K562 (cell line): Measurements from ENCODE around the gene DDX39A. TPM values are rescaled to one million over a fixed set of nuclear protein-coding genes. Genes with fewer than 3 reads are reported as not detected.

ENCODE experiments used
- BRCA1 ChIP-seq, 2 experiments: fragments of 450-650 bp in 1 of 2; sonication (generic) in 1 of 2; formaldehyde crosslinking in 1 of 2; IDR thresholded peaks; 2 replicates each; pipeline versions ENCODE4 v1.5.0 to v1.6.1; 2017 to 2020; ENCODE audit warnings: mild to moderate bottlenecking in 1 of 2, missing genetic modification reagents in 1 of 2
- CEBPB ChIP-seq: fragments of 450-650 bp; IDR thresholded peaks from 2 replicates; pipeline ENCODE4 v1.6.1; 2016; ENCODE audit warnings: missing genetic modification characterization, missing compliant biosample characterization
- GTF2B ChIP-seq: IDR thresholded peaks from 2 replicates; pipeline ENCODE4 v1.6.1; 2011; ENCODE audit not compliant: insufficient read length; ENCODE audit errors: extremely low read depth
- OTX1 ChIP-seq: fragments of 450-650 bp; formaldehyde crosslinking; IDR thresholded peaks from 2 replicates; pipeline ENCODE4 v1.4.0; 2022; ENCODE audit warnings: mild to moderate bottlenecking
- PHF8 ChIP-seq: fragments of 200-600 bp; sonication (generic); IDR thresholded peaks from 2 replicates; pipeline ENCODE4 v1.6.1; 2012; ENCODE audit warnings: mixed run types, mild to moderate bottlenecking, inconsistent platforms, low read length, moderate library complexity, borderline replicate concordance
- SIX5 ChIP-seq, 2 experiments: IDR thresholded peaks; 2 replicates each; pipeline ENCODE4 v1.6.1; 2011; ENCODE audit warnings: low read length in 2 of 2, borderline replicate concordance in 1 of 2, low read depth in 1 of 2, mild to moderate bottlenecking in 1 of 2, moderate library complexity in 1 of 2; ENCODE audit not compliant: insufficient read depth in 1 of 2
- SRF ChIP-seq, 2 experiments: fragments of 250-450, 450-650 bp in 1 of 2; sonication (Bioruptor Pico) in 1 of 2; sonication (generic) in 1 of 2; formaldehyde crosslinking; IDR thresholded peaks; 2 replicates each; pipeline versions ENCODE4 v1.5.0 to v1.5.1; 2020 to 2022; ENCODE audit warnings: mild to moderate bottlenecking in 1 of 2, missing genetic modification reagents in 1 of 2
- TARDBP ChIP-seq: fragments of 450-650 bp; IDR thresholded peaks from 2 replicates; pipeline ENCODE4 v1.6.1; 2016
- TCF3 ChIP-seq: sonication (generic); formaldehyde crosslinking; IDR thresholded peaks from 2 replicates; pipeline ENCODE4 v1.4.0; 2020; ENCODE audit warnings: mild to moderate bottlenecking, missing genetic modification reagents
- ZNF143 ChIP-seq: sonication (generic); formaldehyde crosslinking; IDR thresholded peaks from 2 replicates; pipeline ENCODE4 v1.9.0; 2022; ENCODE audit warnings: mild to moderate bottlenecking, missing genetic modification reagents
- ZNF717 ChIP-seq: fragments of 250-450 bp; sonication (Bioruptor Pico); IDR thresholded peaks from 2 replicates; pipeline ENCODE4 v1.5.0; 2021
- ZNF785 ChIP-seq: fragments of 250-450 bp; sonication (Bioruptor Pico); IDR thresholded peaks from 2 replicates; pipeline ENCODE4 v1.4.0; 2020; ENCODE audit warnings: mild to moderate bottlenecking
- polyA plus RNA-seq, 8 experiments: library from polyadenylated mRNA; depleted of rRNA in 4 of 8; stranded (reverse) in 5 of 8; unstranded in 3 of 8; fragments of >200 nt; fragmentation: Nextera tagmentation in 2 of 8; fragmentation: Illumina TruSeq in 1 of 8; extraction: Ambion mirVana in 2 of 8; extraction: Trizol in 1 of 8; gene quantifications; 2 replicates each; pipeline versions ENCODE4 v1.2.1 to v1.2.3, GENCODE V29; 2011 to 2014; ENCODE audit warnings: inconsistent platforms in 1 of 8, missing spikeins in 1 of 8
- total RNA-seq, 7 experiments: library from RNA; depleted of rRNA in 6 of 7; stranded (reverse); fragments of >200 nt in 6 of 7; fragmentation: Illumina TruSeq in 2 of 7; extraction: Trizol in 2 of 7; gene quantifications; 2 replicates each; pipeline versions ENCODE4 v1.2.1 to v1.2.3, GENCODE V29; 2011 to 2021; ENCODE audit warnings: low replicate concordance in 1 of 7
- TF ChIP-seq, protein P1 (sequence below): fragments of 250-450 bp; sonication (Bioruptor Pico); IDR thresholded peaks from 2 replicates; pipeline ENCODE4 v1.9.0; 2021; ENCODE audit warnings: mild to moderate bottlenecking, inconsistent platforms
- TF ChIP-seq, protein P2 (sequence below): fragments of 450-650 bp; formaldehyde crosslinking; IDR thresholded peaks from 2 replicates; pipeline ENCODE4 v1.4.0; 2020; ENCODE audit warnings: mild to moderate bottlenecking, mixed read lengths
- TF ChIP-seq, protein P3 (sequence below): sonication (generic); formaldehyde crosslinking; IDR thresholded peaks from 2 replicates; pipeline ENCODE4 v1.8.0; 2022; ENCODE audit warnings: missing genetic modification reagents, mild to moderate bottlenecking, borderline replicate concordance
- TF ChIP-seq, protein P4 (sequence below): sonication (generic); formaldehyde crosslinking; IDR thresholded peaks from 2 replicates; pipeline ENCODE4 v1.8.0; 2023; ENCODE audit warnings: missing genetic modification reagents, mild to moderate bottlenecking, borderline replicate concordance

The DDX39A gene
- total and polyA plus RNA-seq, 9 of the 15 experiments (the other 6 are each of a cell fraction or from before 2014, with no cell fraction given) = 90.3 to 250 (median 188) TPM

DNA sequence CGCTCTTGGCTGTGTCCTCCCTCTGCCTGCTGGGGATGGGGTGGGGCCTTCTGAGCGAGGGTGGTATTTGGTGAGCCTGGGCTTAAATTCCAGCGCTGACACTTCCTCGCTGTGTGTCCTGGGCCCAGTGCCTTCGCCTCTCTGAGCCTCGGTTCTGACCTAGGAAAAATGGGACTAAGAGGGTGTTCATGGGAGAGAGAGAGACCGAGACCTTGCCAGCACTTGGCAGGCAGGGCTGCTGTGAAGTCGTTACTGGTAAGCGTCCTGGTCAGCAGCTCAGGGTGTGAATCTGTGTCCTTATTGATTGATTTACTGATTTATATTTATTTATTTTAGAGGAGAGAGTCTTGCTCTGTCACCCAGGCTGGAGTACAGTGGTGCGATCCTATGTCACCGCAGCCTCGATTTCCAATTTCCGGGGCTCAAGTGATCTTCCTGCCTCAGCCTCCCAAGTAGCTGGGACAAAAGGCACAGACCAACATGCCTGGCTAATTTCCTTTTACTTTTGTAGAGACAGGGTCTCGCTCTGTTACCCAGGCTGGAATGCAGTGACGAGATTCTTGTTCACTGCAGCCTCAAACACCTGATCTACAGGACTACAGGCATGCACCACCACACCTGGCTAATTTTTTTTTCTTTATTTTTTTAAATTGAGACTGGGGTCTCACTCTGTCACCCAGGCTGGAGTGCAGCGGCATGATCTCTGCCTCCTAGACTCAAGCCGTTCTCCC, 16.3 kb upstream of the DDX39A start (continued):
- TF ChIP-seq, protein P1, sequence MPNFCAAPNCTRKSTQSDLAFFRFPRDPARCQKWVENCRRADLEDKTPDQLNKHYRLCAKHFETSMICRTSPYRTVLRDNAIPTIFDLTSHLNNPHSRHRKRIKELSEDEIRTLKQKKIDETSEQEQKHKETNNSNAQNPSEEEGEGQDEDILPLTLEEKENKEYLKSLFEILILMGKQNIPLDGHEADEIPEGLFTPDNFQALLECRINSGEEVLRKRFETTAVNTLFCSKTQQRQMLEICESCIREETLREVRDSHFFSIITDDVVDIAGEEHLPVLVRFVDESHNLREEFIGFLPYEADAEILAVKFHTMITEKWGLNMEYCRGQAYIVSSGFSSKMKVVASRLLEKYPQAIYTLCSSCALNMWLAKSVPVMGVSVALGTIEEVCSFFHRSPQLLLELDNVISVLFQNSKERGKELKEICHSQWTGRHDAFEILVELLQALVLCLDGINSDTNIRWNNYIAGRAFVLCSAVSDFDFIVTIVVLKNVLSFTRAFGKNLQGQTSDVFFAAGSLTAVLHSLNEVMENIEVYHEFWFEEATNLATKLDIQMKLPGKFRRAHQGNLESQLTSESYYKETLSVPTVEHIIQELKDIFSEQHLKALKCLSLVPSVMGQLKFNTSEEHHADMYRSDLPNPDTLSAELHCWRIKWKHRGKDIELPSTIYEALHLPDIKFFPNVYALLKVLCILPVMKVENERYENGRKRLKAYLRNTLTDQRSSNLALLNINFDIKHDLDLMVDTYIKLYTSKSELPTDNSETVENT (CRISPR knock-in tag) = no peak
- no peak for TF ChIP-seq SIX5 (IDR thresholded peaks at IDR 0.05; ENCODE audit: borderline replicate concordance in 1 of 2, insufficient read depth in 1 of 2, low read depth in 1 of 2, low read length in 2 of 2)
- no peak for TF ChIP-seq ZNF717
- no peak for TF ChIP-seq TARDBP
- no peak for TF ChIP-seq GTF2B
- no peak for TF ChIP-seq SRF (CRISPR knock-in tag; IDR thresholded peaks at IDR 0.05)
- TF ChIP-seq, protein P2, sequence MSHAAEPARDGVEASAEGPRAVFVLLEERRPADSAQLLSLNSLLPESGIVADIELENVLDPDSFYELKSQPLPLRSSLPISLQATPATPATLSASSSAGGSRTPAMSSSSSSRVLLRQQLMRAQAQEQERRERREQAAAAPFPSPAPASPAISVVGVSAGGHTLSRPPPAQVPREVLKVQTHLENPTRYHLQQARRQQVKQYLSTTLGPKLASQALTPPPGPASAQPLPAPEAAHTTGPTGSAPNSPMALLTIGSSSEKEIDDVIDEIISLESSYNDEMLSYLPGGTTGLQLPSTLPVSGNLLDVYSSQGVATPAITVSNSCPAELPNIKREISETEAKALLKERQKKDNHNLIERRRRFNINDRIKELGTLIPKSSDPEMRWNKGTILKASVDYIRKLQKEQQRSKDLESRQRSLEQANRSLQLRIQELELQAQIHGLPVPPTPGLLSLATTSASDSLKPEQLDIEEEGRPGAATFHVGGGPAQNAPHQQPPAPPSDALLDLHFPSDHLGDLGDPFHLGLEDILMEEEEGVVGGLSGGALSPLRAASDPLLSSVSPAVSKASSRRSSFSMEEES (CRISPR knock-in tag) = no peak
- TF ChIP-seq, protein P3, sequence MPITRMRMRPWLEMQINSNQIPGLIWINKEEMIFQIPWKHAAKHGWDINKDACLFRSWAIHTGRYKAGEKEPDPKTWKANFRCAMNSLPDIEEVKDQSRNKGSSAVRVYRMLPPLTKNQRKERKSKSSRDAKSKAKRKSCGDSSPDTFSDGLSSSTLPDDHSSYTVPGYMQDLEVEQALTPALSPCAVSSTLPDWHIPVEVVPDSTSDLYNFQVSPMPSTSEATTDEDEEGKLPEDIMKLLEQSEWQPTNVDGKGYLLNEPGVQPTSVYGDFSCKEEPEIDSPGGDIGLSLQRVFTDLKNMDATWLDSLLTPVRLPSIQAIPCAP = no peak
- TF ChIP-seq PHF8 = no peak
- TF ChIP-seq ZNF785 (CRISPR knock-in tag) = no peak
- TF ChIP-seq CEBPB = no peak
- TF ChIP-seq BRCA1 (IDR thresholded peaks at IDR 0.05) = no peak
- TF ChIP-seq BRCA1 (CRISPR knock-in tag; IDR thresholded peaks at IDR 0.05) = no peak
- TF ChIP-seq, protein P4, sequence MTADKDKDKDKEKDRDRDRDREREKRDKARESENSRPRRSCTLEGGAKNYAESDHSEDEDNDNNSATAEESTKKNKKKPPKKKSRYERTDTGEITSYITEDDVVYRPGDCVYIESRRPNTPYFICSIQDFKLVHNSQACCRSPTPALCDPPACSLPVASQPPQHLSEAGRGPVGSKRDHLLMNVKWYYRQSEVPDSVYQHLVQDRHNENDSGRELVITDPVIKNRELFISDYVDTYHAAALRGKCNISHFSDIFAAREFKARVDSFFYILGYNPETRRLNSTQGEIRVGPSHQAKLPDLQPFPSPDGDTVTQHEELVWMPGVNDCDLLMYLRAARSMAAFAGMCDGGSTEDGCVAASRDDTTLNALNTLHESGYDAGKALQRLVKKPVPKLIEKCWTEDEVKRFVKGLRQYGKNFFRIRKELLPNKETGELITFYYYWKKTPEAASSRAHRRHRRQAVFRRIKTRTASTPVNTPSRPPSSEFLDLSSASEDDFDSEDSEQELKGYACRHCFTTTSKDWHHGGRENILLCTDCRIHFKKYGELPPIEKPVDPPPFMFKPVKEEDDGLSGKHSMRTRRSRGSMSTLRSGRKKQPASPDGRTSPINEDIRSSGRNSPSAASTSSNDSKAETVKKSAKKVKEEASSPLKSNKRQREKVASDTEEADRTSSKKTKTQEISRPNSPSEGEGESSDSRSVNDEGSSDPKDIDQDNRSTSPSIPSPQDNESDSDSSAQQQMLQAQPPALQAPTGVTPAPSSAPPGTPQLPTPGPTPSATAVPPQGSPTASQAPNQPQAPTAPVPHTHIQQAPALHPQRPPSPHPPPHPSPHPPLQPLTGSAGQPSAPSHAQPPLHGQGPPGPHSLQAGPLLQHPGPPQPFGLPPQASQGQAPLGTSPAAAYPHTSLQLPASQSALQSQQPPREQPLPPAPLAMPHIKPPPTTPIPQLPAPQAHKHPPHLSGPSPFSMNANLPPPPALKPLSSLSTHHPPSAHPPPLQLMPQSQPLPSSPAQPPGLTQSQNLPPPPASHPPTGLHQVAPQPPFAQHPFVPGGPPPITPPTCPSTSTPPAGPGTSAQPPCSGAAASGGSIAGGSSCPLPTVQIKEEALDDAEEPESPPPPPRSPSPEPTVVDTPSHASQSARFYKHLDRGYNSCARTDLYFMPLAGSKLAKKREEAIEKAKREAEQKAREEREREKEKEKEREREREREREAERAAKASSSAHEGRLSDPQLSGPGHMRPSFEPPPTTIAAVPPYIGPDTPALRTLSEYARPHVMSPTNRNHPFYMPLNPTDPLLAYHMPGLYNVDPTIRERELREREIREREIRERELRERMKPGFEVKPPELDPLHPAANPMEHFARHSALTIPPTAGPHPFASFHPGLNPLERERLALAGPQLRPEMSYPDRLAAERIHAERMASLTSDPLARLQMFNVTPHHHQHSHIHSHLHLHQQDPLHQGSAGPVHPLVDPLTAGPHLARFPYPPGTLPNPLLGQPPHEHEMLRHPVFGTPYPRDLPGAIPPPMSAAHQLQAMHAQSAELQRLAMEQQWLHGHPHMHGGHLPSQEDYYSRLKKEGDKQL (CRISPR knock-in tag) = no peak
- TF ChIP-seq TCF3 (CRISPR knock-in tag) = no peak
- TF ChIP-seq OTX1 (CRISPR knock-in tag) = no peak
- no peak for TF ChIP-seq ZNF143 (CRISPR knock-in tag)
